Mucosa of descending colon (tissue), 3 donors: ENCODE results near the gene PDGFC. TPM values are rescaled to one million over a fixed set of nuclear protein-coding genes. Genes with fewer than 3 reads are reported as not detected.
A peak's percentile ranks its signal among the peaks of the same experiment; 100 is the strongest.

Experiments used
- ATAC-seq: fragments of 200-7000 bp; cut with Tn5 transposase; one replicate; pipeline ENCODE4 v1.9.1; 2020; ENCODE audit warnings: mild to moderate bottlenecking, moderate library complexity
- DNase-seq, 3 donors: peaks; one replicate each; pipeline ENCODE4 v3.0.0-alpha.2; 2020
- H3K36me3 ChIP-seq: fragments of 200-600 bp; one replicate; pipeline ENCODE4 v1.8.0; 2021; ENCODE audit warnings: low read depth, mild to moderate bottlenecking
- H3K4me1 ChIP-seq: fragments of 200-600 bp; one replicate; pipeline ENCODE4 v1.8.0; 2021; ENCODE audit warnings: low read depth, mild to moderate bottlenecking
- H3K4me3 ChIP-seq: fragments of 200-600 bp; one replicate; pipeline ENCODE4 v1.8.0; 2021; ENCODE audit warnings: mild to moderate bottlenecking
- H3K9me3 ChIP-seq: fragments of 200-600 bp; one replicate; pipeline ENCODE4 v1.8.0; 2021; ENCODE audit warnings: mild to moderate bottlenecking
- intact Hi-C, 2 donors: fragments of 100-400 bp; cut with DNase I in 1 of 2; cut with micrococcal nuclease in 1 of 2; formaldehyde crosslinking; loops; one replicate each; pipeline versions ENCODE4 v1.11.0 to v1.11.1; 2022; cut with DNase I, micrococcal nuclease
- total RNA-seq, 3 donors: library from RNA; stranded (reverse); fragmentation: NEBNext Ultra II Directional in 2 of 3; extraction: Animal tissue kit (Norgen Biotek cat#: 25700) in 2 of 3; gene quantifications; one replicate each; pipeline versions ENCODE4 v1.2.1 to v1.2.4, GENCODE V29; 2021 to 2023
- TF ChIP-seq, protein P1 (sequence below): fragments of 200-600 bp; IDR thresholded peaks from one replicate; pipeline ENCODE4 v1.8.0; 2022; ENCODE audit warnings: antibody characterized with exemption, mild to moderate bottlenecking
- donor health status: DM: no; HTN: no; CAD: no; lungs with moderate emphysema.
- donor health status: DM: no; HTN: no; CAD: no.
- donor health status: DM: no; HTN: yes; CAD: no.

The PDGFC gene
- total RNA-seq, 3 donors from 2014 or later: 3.9 to 27.9 (median 6.1) TPM

DNA sequence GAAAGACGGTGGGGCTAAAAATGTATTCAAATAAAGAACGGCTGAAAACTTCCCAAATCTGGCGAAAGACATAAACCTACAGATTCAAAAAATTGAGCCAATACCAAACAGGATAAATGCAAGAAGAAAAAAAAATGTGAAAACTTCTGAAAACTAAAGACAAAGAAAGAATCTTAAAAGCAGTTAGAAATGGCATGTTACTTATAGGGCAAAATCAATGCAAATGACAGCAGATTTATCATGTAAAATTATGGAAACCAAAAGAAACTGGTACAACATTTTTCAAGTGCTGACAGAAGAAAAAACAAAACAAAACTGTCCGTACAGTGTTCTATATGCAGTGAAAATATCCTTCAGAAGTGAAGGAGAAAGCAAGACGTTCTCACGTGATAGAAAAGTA is 239.0 kb downstream of the PDGFC start:
- H3K4me3 ChIP-seq: no peak overlapping the region
- intact Hi-C loops: no loop called here
- H3K36me3 ChIP-seq: no peaks in the 10 kb centered on the region
- peaks cover 14% of the 10 kb centered on the region for H3K9me3 ChIP-seq
- H3K4me1 ChIP-seq: no peaks in the 10 kb centered on the region
- TF ChIP-seq, protein P1, sequence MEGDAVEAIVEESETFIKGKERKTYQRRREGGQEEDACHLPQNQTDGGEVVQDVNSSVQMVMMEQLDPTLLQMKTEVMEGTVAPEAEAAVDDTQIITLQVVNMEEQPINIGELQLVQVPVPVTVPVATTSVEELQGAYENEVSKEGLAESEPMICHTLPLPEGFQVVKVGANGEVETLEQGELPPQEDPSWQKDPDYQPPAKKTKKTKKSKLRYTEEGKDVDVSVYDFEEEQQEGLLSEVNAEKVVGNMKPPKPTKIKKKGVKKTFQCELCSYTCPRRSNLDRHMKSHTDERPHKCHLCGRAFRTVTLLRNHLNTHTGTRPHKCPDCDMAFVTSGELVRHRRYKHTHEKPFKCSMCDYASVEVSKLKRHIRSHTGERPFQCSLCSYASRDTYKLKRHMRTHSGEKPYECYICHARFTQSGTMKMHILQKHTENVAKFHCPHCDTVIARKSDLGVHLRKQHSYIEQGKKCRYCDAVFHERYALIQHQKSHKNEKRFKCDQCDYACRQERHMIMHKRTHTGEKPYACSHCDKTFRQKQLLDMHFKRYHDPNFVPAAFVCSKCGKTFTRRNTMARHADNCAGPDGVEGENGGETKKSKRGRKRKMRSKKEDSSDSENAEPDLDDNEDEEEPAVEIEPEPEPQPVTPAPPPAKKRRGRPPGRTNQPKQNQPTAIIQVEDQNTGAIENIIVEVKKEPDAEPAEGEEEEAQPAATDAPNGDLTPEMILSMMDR: no peak
- ATAC-seq (no peak), DNase-seq (no peak)

DNA sequence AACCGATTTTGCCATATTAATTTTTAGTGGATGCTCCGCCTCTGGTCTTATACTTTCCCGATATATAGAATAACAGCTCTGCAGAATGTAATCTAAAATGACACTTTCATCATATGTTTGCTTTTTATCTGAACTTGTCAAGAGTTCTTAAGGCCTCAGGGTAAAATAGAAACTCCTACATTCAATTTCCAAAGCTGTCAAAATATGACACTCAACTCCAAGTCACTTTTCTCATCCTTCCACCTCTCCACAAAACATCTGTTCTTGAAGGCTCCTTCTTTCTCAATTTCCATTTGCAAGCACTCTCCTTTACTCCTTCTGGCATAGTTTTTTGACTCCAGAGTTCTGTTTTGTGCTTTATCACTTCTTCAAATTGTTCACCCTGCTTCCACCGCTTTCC is 242.2 kb downstream of the PDGFC start:
- TF ChIP-seq, protein P1: no peak
- ATAC-seq (no peak), DNase-seq (no peak)
- Histone ChIP-seq H3K36me3 (no peaks in the 10 kb centered on the region), H3K9me3 (peaks cover 14% of the 10 kb centered on the region), H3K4me3 (no peak overlapping the region), H3K4me1 (no peaks in the 10 kb centered on the region)
- intact Hi-C loops: no loop called here

DNA sequence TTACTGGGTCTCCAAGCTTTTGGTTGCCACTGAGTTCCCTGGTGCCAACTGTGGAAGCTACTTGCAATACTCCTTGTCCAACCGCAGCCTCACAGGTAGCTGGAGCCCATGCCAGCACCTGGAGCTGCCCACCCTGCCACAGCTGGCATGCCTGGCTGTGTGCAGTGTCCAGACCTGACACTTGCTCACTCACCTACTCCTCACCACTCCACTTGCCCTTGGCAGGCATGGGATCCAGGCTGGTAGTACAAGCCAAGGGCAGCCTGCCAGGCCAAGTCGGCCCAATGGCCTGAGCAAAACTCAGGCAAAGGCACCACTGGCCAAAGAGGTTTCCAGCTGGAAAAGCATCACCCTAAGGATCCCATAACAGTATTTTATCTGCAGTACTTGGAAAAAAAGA is 246.3 kb downstream of the PDGFC start:
- Histone ChIP-seq H3K9me3 (no peaks in the 10 kb centered on the region), H3K4me1 (no peaks in the 10 kb centered on the region), H3K36me3 (no peaks in the 10 kb centered on the region), H3K4me3 (no peak overlapping the region)
- TF ChIP-seq, protein P1: no peak
- DNase-seq (no peak), ATAC-seq (no peak)
- intact Hi-C loops: no loop called here

DNA sequence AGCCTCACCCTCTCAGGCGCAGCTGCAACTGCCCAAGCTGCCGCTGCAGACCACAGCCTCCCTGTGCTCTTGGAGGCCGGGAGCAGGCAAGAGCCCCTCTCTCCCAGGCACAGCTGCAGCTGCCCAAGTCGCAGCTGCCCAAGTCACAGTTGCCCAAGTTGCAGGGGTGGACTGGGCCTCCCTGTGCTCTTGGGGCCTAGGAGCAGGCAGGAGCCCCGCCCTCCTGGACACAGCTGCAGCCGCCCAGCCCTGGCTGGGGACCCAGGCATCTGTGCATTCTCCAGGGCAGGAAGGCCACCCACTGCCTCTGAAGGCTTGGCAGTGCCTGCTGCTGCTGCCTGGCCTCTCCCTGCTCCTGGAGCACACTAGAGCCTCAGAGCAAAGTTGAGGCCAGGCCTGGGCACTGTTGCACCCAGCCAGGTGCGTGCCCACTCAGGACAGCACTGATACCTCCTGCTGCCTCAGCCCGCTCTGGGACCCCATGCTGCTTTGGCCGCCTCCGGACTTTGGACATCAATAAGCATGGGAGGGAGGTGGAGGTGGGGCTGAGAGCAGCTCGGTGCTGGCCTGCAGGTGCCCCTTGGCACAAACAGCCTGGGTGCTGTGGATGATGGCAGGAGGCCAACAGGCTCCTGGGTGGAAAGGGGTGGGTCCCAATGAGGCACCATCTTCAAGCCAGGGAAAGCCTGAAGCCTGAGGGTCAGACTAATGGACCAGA is 247.5 kb downstream of the PDGFC start:
- H3K4me1 ChIP-seq: no peaks in the 10 kb centered on the region
- TF ChIP-seq, protein P1: no peak
- no peaks in the 10 kb centered on the region for H3K36me3 ChIP-seq
- peak; percentile 16 to 49 (median 35) for DNase-seq
- intact Hi-C loops: no loop called here
- H3K4me3 ChIP-seq: no peak overlapping the region
- no peak for ATAC-seq
- no peaks in the 10 kb centered on the region for H3K9me3 ChIP-seq

DNA sequence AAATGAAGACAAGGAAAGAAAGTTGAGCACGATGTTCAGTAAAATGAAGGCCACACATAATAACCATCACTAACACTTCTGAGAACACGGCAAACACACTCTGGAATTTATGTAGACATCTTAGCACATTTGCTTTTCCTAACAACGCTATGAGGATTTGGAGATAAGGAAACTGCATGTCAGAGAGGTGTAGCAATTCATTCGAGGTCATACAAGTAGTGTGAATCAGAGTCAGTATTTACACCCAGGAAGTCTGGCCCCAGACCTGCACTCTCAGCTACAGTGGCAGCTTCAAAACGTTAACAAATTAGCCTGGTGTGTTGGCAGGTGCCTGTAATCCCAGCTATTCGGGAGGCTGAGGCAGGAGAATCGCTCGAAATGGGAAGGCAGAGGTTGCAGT is 253.4 kb downstream of the PDGFC start:
- TF ChIP-seq, protein P1: no peak
- no peak for ATAC-seq
- intact Hi-C loops: no loop called here
- Histone ChIP-seq H3K4me1 (no peaks in the 10 kb centered on the region), H3K4me3 (no peak overlapping the region), H3K36me3 (no peaks in the 10 kb centered on the region), H3K9me3 (no peaks in the 10 kb centered on the region)
- no peak for DNase-seq
